Mesenchymal stem cell (in vitro differentiated cells and primary cell): Measurements from ENCODE around the gene LAIR2. TPM values are rescaled to one million over a fixed set of nuclear protein-coding genes. Genes with fewer than 3 reads are reported as not detected.

Experiments
- DNase-seq: peaks from one replicate; pipeline ENCODE4 v3.0.0-alpha.2; 2013
- H2AFZ ChIP-seq: one replicate; pipeline ENCODE4 v1.6.1; 2013; ENCODE audit warnings: low read depth, mild to moderate bottlenecking, control low read depth, inconsistent platforms, low read length, moderate library complexity
- H2AK5ac ChIP-seq: 2 replicates; pipeline ENCODE4 v1.6.1; 2013; ENCODE audit warnings: low read length, moderate library complexity, mild to moderate bottlenecking, inconsistent platforms; ENCODE audit not compliant: severe bottlenecking
- H2BK120ac ChIP-seq: one replicate; pipeline ENCODE4 v1.6.1; 2013; ENCODE audit warnings: low read depth, mild to moderate bottlenecking, inconsistent platforms, low read length, moderate library complexity
- H2BK12ac ChIP-seq, 2 experiments: one replicate each; pipeline ENCODE4 v1.6.1; 2013; ENCODE audit warnings: inconsistent platforms in 2 of 2, low read length in 2 of 2, mild to moderate bottlenecking in 2 of 2, moderate library complexity in 2 of 2, control low read depth in 1 of 2
- H2BK15ac ChIP-seq: one replicate; pipeline ENCODE4 v1.6.1; 2013; ENCODE audit warnings: mild to moderate bottlenecking, low read depth, inconsistent platforms; ENCODE audit not compliant: poor library complexity, severe bottlenecking
- H2BK5ac ChIP-seq: 2 replicates; pipeline ENCODE4 v1.6.1; 2013; ENCODE audit warnings: low read depth, mild to moderate bottlenecking, low read length, control low read depth, inconsistent platforms; ENCODE audit not compliant: poor library complexity, severe bottlenecking
- H3K14ac ChIP-seq, 2 experiments: one replicate each; pipeline ENCODE4 v1.6.1; 2013; ENCODE audit warnings: inconsistent platforms in 2 of 2, low read length in 2 of 2, control low read depth in 1 of 2, mild to moderate bottlenecking in 1 of 2, moderate library complexity in 1 of 2
- H3K18ac ChIP-seq, 2 experiments: one replicate each; pipeline ENCODE4 v1.6.1; 2013; ENCODE audit warnings: inconsistent platforms in 2 of 2, low read length in 2 of 2, control low read depth in 1 of 2, low read depth in 1 of 2, mild to moderate bottlenecking in 1 of 2
- H3K23ac ChIP-seq, 2 experiments: one replicate each; pipeline ENCODE4 v1.6.1; 2013; ENCODE audit warnings: inconsistent platforms in 2 of 2, low read length in 2 of 2, mild to moderate bottlenecking in 2 of 2, moderate library complexity in 2 of 2, control low read depth in 1 of 2
- H3K27ac ChIP-seq: 2 replicates; pipeline ENCODE4 v1.5.1; 2013; ENCODE audit warnings: mild to moderate bottlenecking, moderate library complexity, low read length, control low read depth, inconsistent platforms; ENCODE audit not compliant: poor library complexity, severe bottlenecking
- H3K27me3 ChIP-seq, 2 experiments: 2 replicates each; pipeline versions ENCODE4 v1.6.1 to v1.7.0; 2013; ENCODE audit warnings: low read length in 2 of 2, mild to moderate bottlenecking in 2 of 2, moderate library complexity in 2 of 2, control low read depth in 1 of 2, inconsistent platforms in 1 of 2; ENCODE audit not compliant: control insufficient read depth in 1 of 2, insufficient read depth in 1 of 2
- H3K36me3 ChIP-seq, 2 experiments: 2 replicates each; pipeline versions ENCODE4 v1.6.1 to v1.7.0; 2013; ENCODE audit warnings: low read length in 2 of 2, control low read depth in 1 of 2, inconsistent platforms in 1 of 2, low read depth in 1 of 2, mild to moderate bottlenecking in 1 of 2; ENCODE audit not compliant: insufficient read depth in 2 of 2, control insufficient read depth in 1 of 2
- H3K4ac ChIP-seq, 2 experiments: one replicate each; pipeline ENCODE4 v1.6.1; 2013; ENCODE audit warnings: inconsistent platforms in 2 of 2, low read length in 2 of 2, mild to moderate bottlenecking in 2 of 2, moderate library complexity in 2 of 2, control low read depth in 1 of 2, low read depth in 1 of 2
- H3K4me1 ChIP-seq: 2 replicates; pipeline ENCODE4 v1.6.1; 2013; ENCODE audit warnings: low read depth, low read length, control low read depth; ENCODE audit not compliant: control insufficient read depth, insufficient read depth
- H3K4me2 ChIP-seq: 2 replicates; pipeline ENCODE4 v1.6.1; 2013; ENCODE audit warnings: low read length, mild to moderate bottlenecking, inconsistent platforms; ENCODE audit not compliant: poor library complexity, severe bottlenecking
- H3K4me3 ChIP-seq, 2 experiments: 2 replicates each; pipeline versions ENCODE4 v1.5.1 to v1.7.0; 2013; ENCODE audit warnings: low read length in 2 of 2, mild to moderate bottlenecking in 2 of 2, control low read depth in 1 of 2, low read depth in 1 of 2; ENCODE audit not compliant: insufficient read depth in 1 of 2
- H3K79me1 ChIP-seq: replicated peaks from 2 replicates; pipeline ENCODE4 v1.6.1; 2013; ENCODE audit warnings: mild to moderate bottlenecking, control low read depth, low read length, inconsistent platforms; ENCODE audit not compliant: poor library complexity, severe bottlenecking
- H3K9ac ChIP-seq: 2 replicates; pipeline ENCODE4 v1.7.0; 2013; ENCODE audit warnings: mild to moderate bottlenecking, low read length, moderate library complexity
- H3K9me3 ChIP-seq: 2 replicates; pipeline ENCODE4 v1.7.0; 2013; ENCODE audit warnings: mild to moderate bottlenecking, low read length; ENCODE audit not compliant: control insufficient read depth
- H4K8ac ChIP-seq: one replicate; pipeline ENCODE4 v1.6.1; 2013; ENCODE audit warnings: inconsistent platforms, mild to moderate bottlenecking, low read length, moderate library complexity
- H4K91ac ChIP-seq: one replicate; pipeline ENCODE4 v1.6.1; 2013; ENCODE audit warnings: mild to moderate bottlenecking, low read length, inconsistent platforms
- WGBS: methylation state at CpG from one replicate; pipeline ENCODE4 v1.1.7; 2013; ENCODE audit warnings: mixed read lengths; 5-methylcytosine and 5-hydroxymethylcytosine counted together
- polyA plus RNA-seq, 2 experiments: library from polyadenylated mRNA; stranded (reverse); fragments of 200-250 nt; gene quantifications; one replicate each; pipeline ENCODE4 v1.2.3, GENCODE V29; 2013

LAIR2 gene, protein sequence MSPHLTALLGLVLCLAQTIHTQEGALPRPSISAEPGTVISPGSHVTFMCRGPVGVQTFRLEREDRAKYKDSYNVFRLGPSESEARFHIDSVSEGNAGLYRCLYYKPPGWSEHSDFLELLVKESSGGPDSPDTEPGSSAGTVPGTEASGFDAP
- not detected for polyA plus RNA-seq (2013, experiment 1 of 2)
- polyA plus RNA-seq (2013, experiment 2 of 2) = not detected

- H2BK5ac ChIP-seq = no peak within 1 kb of the TSS
- H3K79me1 ChIP-seq = no peaks in the 10 kb centered on the region
- WGBS = 89% methylated on average over 9 of the region's 14 CpGs
- no peak within 1 kb of the TSS for H3K4me2 ChIP-seq
- no peak within 1 kb of the TSS for H3K4ac ChIP-seq
- no peak within 1 kb of the TSS for H2BK120ac ChIP-seq
- H4K91ac ChIP-seq = no peak within 1 kb of the TSS
- no peak within 1 kb of the TSS for H3K27ac ChIP-seq
- no peak within 1 kb of the TSS for H2BK12ac ChIP-seq
- H2AFZ ChIP-seq = no peak within 1 kb of the TSS
- no peak within 1 kb of the TSS for H4K8ac ChIP-seq
- H3K4me3 ChIP-seq = no peak within 1 kb of the TSS
- H3K4me1 ChIP-seq = no peaks in the 10 kb centered on the region
- no peaks in the 10 kb centered on the region for H3K9me3 ChIP-seq
- no peaks in the 10 kb centered on the region for H3K36me3 ChIP-seq
- H3K23ac ChIP-seq = no peak within 1 kb of the TSS
- H3K18ac ChIP-seq = no peak within 1 kb of the TSS
- H2BK15ac ChIP-seq = no peak within 1 kb of the TSS
- no peak within 1 kb of the TSS for H3K14ac ChIP-seq
- H3K27me3 ChIP-seq = no peaks in the 10 kb centered on the region
- DNase-seq = no peak
- H3K9ac ChIP-seq = no peak within 1 kb of the TSS
- H2AK5ac ChIP-seq = no peak within 1 kb of the TSS
Measured at GRCh38 chr19:54502518-54503048, at the start of gene LAIR2. Gene LAIR2, plus strand, starts transcription at chr19:54502831. Its CDS starts 88 bp downstream, at chr19:54502919.

- no peak for DNase-seq
- no peak overlapping the region for H3K4ac ChIP-seq
- peaks cover 28% of the 10 kb centered on the region for H3K4me1 ChIP-seq
- H3K9ac ChIP-seq = no peak overlapping the region
- H3K79me1 ChIP-seq = peaks cover 37% of the 10 kb centered on the region
- no peak overlapping the region for H2BK12ac ChIP-seq
- H3K18ac ChIP-seq = no peak overlapping the region
- WGBS = 94% methylated on average over 31 of the region's 31 CpGs
- H3K27me3 ChIP-seq = no peaks in the 10 kb centered on the region
- H3K23ac ChIP-seq = no peak overlapping the region
- H3K27ac ChIP-seq = no peak overlapping the region
- H4K91ac ChIP-seq = no peak overlapping the region
- H3K36me3 ChIP-seq = peaks cover 76 to 83% of the 10 kb centered on the region in 2 experiments
- H3K9me3 ChIP-seq = no peaks in the 10 kb centered on the region
- no peak overlapping the region for H2AFZ ChIP-seq
- no peak overlapping the region for H3K14ac ChIP-seq
- H3K4me2 ChIP-seq = no peak overlapping the region
- no peak overlapping the region for H2BK120ac ChIP-seq
- H2AK5ac ChIP-seq = no peak overlapping the region
- no peak overlapping the region for H2BK15ac ChIP-seq
- no peak overlapping the region for H4K8ac ChIP-seq
- no peak overlapping the region for H3K4me3 ChIP-seq
- no peak overlapping the region for H2BK5ac ChIP-seq
Measured at GRCh38 chr19:54453921-54454780, 48.5 kb upstream of the LAIR2 start.

DNA sequence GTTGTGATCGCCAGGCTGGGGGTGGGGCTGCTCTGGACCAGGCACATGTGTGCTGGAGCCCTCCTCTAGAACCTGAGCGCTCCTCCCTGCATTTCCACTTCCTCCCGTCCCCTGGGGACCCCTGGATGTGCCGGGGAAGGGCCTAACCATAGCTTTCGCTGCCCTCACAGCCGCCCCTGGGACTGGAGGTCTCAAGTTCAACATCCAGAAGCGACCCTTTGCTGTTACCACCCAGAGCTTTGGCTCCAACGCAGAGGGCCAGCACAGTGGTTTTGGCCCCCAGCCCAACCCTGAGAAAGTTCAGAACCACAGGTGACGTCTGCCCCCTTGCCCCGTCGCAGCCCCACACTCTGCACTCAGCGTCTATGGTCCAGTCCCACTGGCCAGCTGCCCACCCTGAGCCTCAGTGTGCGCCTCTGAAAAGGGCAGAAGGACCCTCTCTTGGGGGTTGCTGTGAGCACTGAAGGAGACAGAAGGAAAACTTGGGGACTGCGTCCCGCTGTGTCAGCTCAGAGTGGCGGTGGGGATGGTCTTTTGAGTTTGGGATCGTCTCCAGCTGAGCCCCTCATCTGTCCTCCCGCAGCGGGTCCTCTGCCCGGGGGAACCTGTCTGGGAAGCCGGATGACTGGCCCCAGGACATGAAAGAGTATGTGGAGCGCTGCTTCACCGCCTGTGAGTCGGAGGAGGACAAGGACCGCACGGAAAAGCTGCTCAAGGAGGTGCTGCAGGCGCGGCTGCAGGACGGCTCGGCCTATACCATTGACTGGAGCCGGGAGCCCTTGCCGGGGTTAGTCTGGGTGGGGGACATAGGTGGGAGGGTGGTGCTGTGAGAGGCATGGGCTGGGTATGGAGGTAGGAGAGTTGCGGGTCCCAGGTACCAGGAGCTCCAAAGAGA is 47.6 kb upstream of the LAIR2 start:
- Histone ChIP-seq H3K4ac (no peak overlapping the region), H2BK15ac (no peak overlapping the region), H3K4me2 (no peak overlapping the region), H2BK5ac (no peak overlapping the region), H3K14ac (no peak overlapping the region), H3K9ac (no peak overlapping the region), H3K36me3 (peaks cover 85 to 92% of the 10 kb centered on the region in 2 experiments), H3K18ac (no peak overlapping the region), H2AFZ (no peak overlapping the region), H2BK120ac (no peak overlapping the region), H3K9me3 (no peaks in the 10 kb centered on the region), H2BK12ac (no peak overlapping the region), H3K79me1 (peaks cover 37% of the 10 kb centered on the region), H4K91ac (no peak overlapping the region), H3K4me1 (peaks cover 36% of the 10 kb centered on the region), H2AK5ac (no peak overlapping the region), H3K4me3 (no peak overlapping the region), H3K27ac (no peak overlapping the region), H3K23ac (no peak overlapping the region), H3K27me3 (no peaks in the 10 kb centered on the region), H4K8ac (no peak overlapping the region)
- DNase-seq = no peak
- 95% methylated on average over 33 of the region's 33 CpGs for WGBS
